T-helper 1 cell (primary cell): Measurements from ENCODE around the gene CHURC1.

Experiments used
- DNase-seq, 5 donors: peaks; one replicate each; pipeline ENCODE4 v3.0.0-alpha.2; 2012 to 2020
- total RNA-seq, 4 donors: gene quantifications; one replicate each; lab custom pipeline; 2026; lab: John Stamatoyannopoulos, UW

The CHURC1 gene
- 66.0 to 84.6 (median 71.0) reads per million in 4 donors for total RNA-seq

- DNase-seq, result peak; percentile 93 to 98 (median 96)
Observed at GRCh38 chr14:64914237-64915028, at the start of gene CHURC1. TSS of gene CHURC1 (plus strand) at chr14:64914455. CDS start at chr14:64914496, 41 bp downstream.

- DNase-seq, result no peak
Observed at GRCh38 chr14:64865109-64865508, 49.1 kb upstream of the CHURC1 start.

- no peak for DNase-seq
Observed at GRCh38 chr14:64865992-64866391, 48.3 kb upstream of the CHURC1 start.

- DNase-seq, result no peak
Observed at GRCh38 chr14:64867182-64867581, 47.1 kb upstream of the CHURC1 start.

GRCh38 chr14:64868379-64868778 lies 45.9 kb upstream of the CHURC1 start:
- DNase-seq, result no peak

GRCh38 chr14:64868841-64869240 lies 45.4 kb upstream of the CHURC1 start:
- DNase-seq, result no peak

- no peak for DNase-seq
Observed at GRCh38 chr14:64870160-64870559, 44.1 kb upstream of the CHURC1 start.

GRCh38 chr14:64871344-64871743 lies 42.9 kb upstream of the CHURC1 start:
- DNase-seq, result no peak

- no peak for DNase-seq
Observed at GRCh38 chr14:64873506-64874219, 40.6 kb upstream of the CHURC1 start.

- DNase-seq, result no peak
Observed at GRCh38 chr14:64875350-64875749, 38.9 kb upstream of the CHURC1 start.

- DNase-seq, result no peak
Observed at GRCh38 chr14:64877846-64878245, 36.4 kb upstream of the CHURC1 start.

GRCh38 chr14:64878837-64879634 lies 35.2 kb upstream of the CHURC1 start:
- peak in 2 of 5 donors; percentile 2 to 12 for DNase-seq

GRCh38 chr14:64879635-64880220 lies 34.5 kb upstream of the CHURC1 start, which contains the start of gene SPTB:
TSS of gene SPTB (minus strand) at chr14:64879907. CDS start at chr14:64823094, 56,813 bp downstream.
- peak in 4 of 5 donors; percentile 24 to 50 (median 42) for DNase-seq

- peak in 4 of 5 donors; percentile 29 to 40 (median 37) for DNase-seq
Observed at GRCh38 chr14:64880221-64881121, 33.8 kb upstream of the CHURC1 start.

GRCh38 chr14:64885559-64885958 lies 28.7 kb upstream of the CHURC1 start:
- no peak for DNase-seq

GRCh38 chr14:64889352-64889751 lies 24.9 kb upstream of the CHURC1 start:
- DNase-seq, result no peak

GRCh38 chr14:64891173-64891838 lies 22.9 kb upstream of the CHURC1 start:
- DNase-seq, result no peak

GRCh38 chr14:64891839-64892375 lies 22.3 kb upstream of the CHURC1 start:
- DNase-seq, result peak in 4 of 5 donors; percentile 8 to 50 (median 32)

- no peak for DNase-seq
Observed at GRCh38 chr14:64899958-64900357, 14.3 kb upstream of the CHURC1 start.

- no peak for DNase-seq
Observed at GRCh38 chr14:64906022-64906421, 8.2 kb upstream of the CHURC1 start.
